Measurements from ENCODE around the gene PTPN5.

PTPN5 gene

DNA sequence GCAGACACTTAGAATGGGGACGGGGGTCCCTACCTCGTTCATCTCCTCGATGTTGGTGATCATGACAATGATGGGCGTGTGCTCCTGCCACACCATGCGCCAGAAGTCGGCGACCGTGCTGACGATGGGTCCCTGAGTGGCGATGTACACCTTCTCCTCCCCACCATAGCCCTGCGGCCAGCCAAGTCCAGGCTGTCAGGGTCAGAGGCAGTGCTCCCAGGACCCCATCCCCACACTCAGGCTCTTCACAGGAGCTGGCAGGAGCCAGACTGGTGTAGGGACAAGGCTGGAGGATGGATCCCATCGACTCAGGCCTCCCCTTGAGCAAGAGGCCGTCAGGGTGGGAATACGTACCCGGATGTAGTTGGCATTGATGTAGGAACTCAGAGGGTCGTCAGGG, 58.4 kb downstream of the PTPN5 start:
- H3K56ac ChIP-seq (ENCODE audit: low read length) = no peak overlapping the region
- H2BK5ac ChIP-seq (ENCODE audit: low read length) = no peak overlapping the region
- no peak overlapping the region for H3K18ac ChIP-seq (ENCODE audit: low read length)
- no peak overlapping the region for H3K23ac ChIP-seq (ENCODE audit: low read length)
- DNase-seq = no peak
- WGBS (ENCODE audit: extremely low coverage, insufficient coverage, low lambda C conversion rate) = no CpG with 5 or more reads among the region's 16 CpGs
- no peaks in the 10 kb centered on the region for H3K79me1 ChIP-seq (ENCODE audit: low read length)
- no peaks in the 10 kb centered on the region for H3K79me2 ChIP-seq (ENCODE audit: control insufficient read depth, insufficient read depth, low read length)
- H4K8ac ChIP-seq (ENCODE audit: low read depth, low read length) = no peak overlapping the region
- no peak overlapping the region for H4K5ac ChIP-seq (ENCODE audit: low read length)
- no peak overlapping the region for H2BK15ac ChIP-seq (replicated peaks; ENCODE audit: low read depth)
- H3K4me3 ChIP-seq (ENCODE audit: low read length) = no peak overlapping the region
- no peak overlapping the region for H2BK120ac ChIP-seq (ENCODE audit: low read depth, low read length)
- no peak overlapping the region for H3K9ac ChIP-seq (ENCODE audit: low read length)
- H3K4me1 ChIP-seq (ENCODE audit: control insufficient read depth, low read depth, low read length) = no peaks in the 10 kb centered on the region
- H3K27ac ChIP-seq (ENCODE audit: low read depth, low read length) = no peak overlapping the region
- no peak overlapping the region for H2AK5ac ChIP-seq (ENCODE audit: low read length)
- no peaks in the 10 kb centered on the region for H3K27me3 ChIP-seq (ENCODE audit: insufficient read depth, low read length, poor library complexity)
- no peak overlapping the region for H3K4me2 ChIP-seq (ENCODE audit: low read length)
- H3K4ac ChIP-seq (ENCODE audit: low read depth, low read length) = no peak overlapping the region
- H3K36me3 ChIP-seq (ENCODE audit: control insufficient read depth, insufficient read depth, low read length) = no peaks in the 10 kb centered on the region

GRCh38 chr11:18731949-18732821, 59.4 kb downstream of the PTPN5 start:
- H4K5ac ChIP-seq (ENCODE audit: low read length) = no peak overlapping the region
- no peaks in the 10 kb centered on the region for H3K27me3 ChIP-seq (ENCODE audit: insufficient read depth, low read length, poor library complexity)
- no peak overlapping the region for H3K23ac ChIP-seq (ENCODE audit: low read length)
- no peak overlapping the region for H3K9ac ChIP-seq (ENCODE audit: low read length)
- H3K56ac ChIP-seq (ENCODE audit: low read length) = no peak overlapping the region
- no CpG with 5 or more reads among the region's 11 CpGs for WGBS (ENCODE audit: extremely low coverage, insufficient coverage, low lambda C conversion rate)
- H2AK5ac ChIP-seq (ENCODE audit: low read length) = no peak overlapping the region
- H3K79me1 ChIP-seq (ENCODE audit: low read length) = no peaks in the 10 kb centered on the region
- no peak overlapping the region for H3K4me3 ChIP-seq (ENCODE audit: low read length)
- no peak overlapping the region for H2BK5ac ChIP-seq (ENCODE audit: low read length)
- H3K4me2 ChIP-seq (ENCODE audit: low read length) = no peak overlapping the region
- H3K4me1 ChIP-seq (ENCODE audit: control insufficient read depth, low read depth, low read length) = no peaks in the 10 kb centered on the region
- H3K36me3 ChIP-seq (ENCODE audit: control insufficient read depth, insufficient read depth, low read length) = no peaks in the 10 kb centered on the region
- H3K79me2 ChIP-seq (ENCODE audit: control insufficient read depth, insufficient read depth, low read length) = no peaks in the 10 kb centered on the region
- peak; percentile 54 for DNase-seq
- no peak overlapping the region for H3K27ac ChIP-seq (ENCODE audit: low read depth, low read length)
- no peak overlapping the region for H4K8ac ChIP-seq (ENCODE audit: low read depth, low read length)
- H3K18ac ChIP-seq (ENCODE audit: low read length) = no peak overlapping the region
- no peak overlapping the region for H2BK120ac ChIP-seq (ENCODE audit: low read depth, low read length)
- H3K4ac ChIP-seq (ENCODE audit: low read depth, low read length) = no peak overlapping the region
- no peak overlapping the region for H2BK15ac ChIP-seq (replicated peaks; ENCODE audit: low read depth)

GRCh38 chr11:18731441-18731840, 60.2 kb downstream of the PTPN5 start:
- Histone ChIP-seq H2BK5ac (ENCODE audit: low read length) (no peak overlapping the region), H3K56ac (ENCODE audit: low read length) (no peak overlapping the region), H4K8ac (ENCODE audit: low read depth, low read length) (no peak overlapping the region), H2BK120ac (ENCODE audit: low read depth, low read length) (no peak overlapping the region), H3K9ac (ENCODE audit: low read length) (no peak overlapping the region), H3K79me1 (ENCODE audit: low read length) (no peaks in the 10 kb centered on the region), H3K79me2 (ENCODE audit: control insufficient read depth, insufficient read depth, low read length) (no peaks in the 10 kb centered on the region), H4K5ac (ENCODE audit: low read length) (no peak overlapping the region), H3K4me3 (ENCODE audit: low read length) (no peak overlapping the region), H3K4ac (ENCODE audit: low read depth, low read length) (no peak overlapping the region), H3K27me3 (ENCODE audit: insufficient read depth, low read length, poor library complexity) (no peaks in the 10 kb centered on the region), H2AK5ac (ENCODE audit: low read length) (no peak overlapping the region), H3K23ac (ENCODE audit: low read length) (no peak overlapping the region), H3K4me2 (ENCODE audit: low read length) (no peak overlapping the region), H2BK15ac (replicated peaks; ENCODE audit: low read depth) (no peak overlapping the region), H3K18ac (ENCODE audit: low read length) (no peak overlapping the region), H3K27ac (ENCODE audit: low read depth, low read length) (no peak overlapping the region), H3K4me1 (ENCODE audit: control insufficient read depth, low read depth, low read length) (no peaks in the 10 kb centered on the region), H3K36me3 (ENCODE audit: control insufficient read depth, insufficient read depth, low read length) (no peaks in the 10 kb centered on the region)
- no CpG with 5 or more reads among the region's 2 CpGs for WGBS (ENCODE audit: extremely low coverage, insufficient coverage, low lambda C conversion rate)
- DNase-seq = no peak

DNA sequence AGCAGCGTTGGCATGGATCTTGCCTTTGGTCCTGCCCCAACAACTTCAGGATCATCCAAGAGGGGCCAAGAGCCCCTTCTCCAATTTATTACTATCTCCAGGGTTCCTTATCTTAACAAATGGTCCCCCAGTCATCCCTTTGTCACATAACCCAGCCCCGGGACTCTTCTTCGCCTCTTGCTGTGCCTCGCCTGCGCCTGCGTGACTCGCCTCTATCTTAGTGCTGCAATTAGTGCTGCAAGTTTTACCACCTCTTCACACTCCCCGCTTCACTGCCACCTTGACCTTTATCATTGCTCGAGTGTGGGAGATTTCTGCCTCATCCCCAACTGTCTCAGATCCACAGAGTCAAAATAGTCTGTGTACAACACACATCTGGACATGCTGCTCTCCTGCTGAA, 61.6 kb downstream of the PTPN5 start:
- no peaks in the 10 kb centered on the region for H3K79me2 ChIP-seq (ENCODE audit: control insufficient read depth, insufficient read depth, low read length)
- no peaks in the 10 kb centered on the region for H3K4me1 ChIP-seq (ENCODE audit: control insufficient read depth, low read depth, low read length)
- no peaks in the 10 kb centered on the region for H3K79me1 ChIP-seq (ENCODE audit: low read length)
- H2BK15ac ChIP-seq (replicated peaks; ENCODE audit: low read depth) = no peak overlapping the region
- WGBS (ENCODE audit: extremely low coverage, insufficient coverage, low lambda C conversion rate) = no CpG with 5 or more reads among the region's 9 CpGs
- no peak overlapping the region for H2BK120ac ChIP-seq (ENCODE audit: low read depth, low read length)
- no peak overlapping the region for H2AK5ac ChIP-seq (ENCODE audit: low read length)
- H4K8ac ChIP-seq (ENCODE audit: low read depth, low read length) = no peak overlapping the region
- no peak overlapping the region for H3K4ac ChIP-seq (ENCODE audit: low read depth, low read length)
- no peaks in the 10 kb centered on the region for H3K36me3 ChIP-seq (ENCODE audit: control insufficient read depth, insufficient read depth, low read length)
- no peak overlapping the region for H3K23ac ChIP-seq (ENCODE audit: low read length)
- H3K18ac ChIP-seq (ENCODE audit: low read length) = no peak overlapping the region
- H3K27me3 ChIP-seq (ENCODE audit: insufficient read depth, low read length, poor library complexity) = no peaks in the 10 kb centered on the region
- no peak overlapping the region for H4K5ac ChIP-seq (ENCODE audit: low read length)
- no peak overlapping the region for H3K9ac ChIP-seq (ENCODE audit: low read length)
- H2BK5ac ChIP-seq (ENCODE audit: low read length) = no peak overlapping the region
- no peak overlapping the region for H3K56ac ChIP-seq (ENCODE audit: low read length)
- H3K4me2 ChIP-seq (ENCODE audit: low read length) = no peak overlapping the region
- H3K27ac ChIP-seq (ENCODE audit: low read depth, low read length) = no peak overlapping the region
- no peak overlapping the region for H3K4me3 ChIP-seq (ENCODE audit: low read length)
- DNase-seq = no peak

DNA sequence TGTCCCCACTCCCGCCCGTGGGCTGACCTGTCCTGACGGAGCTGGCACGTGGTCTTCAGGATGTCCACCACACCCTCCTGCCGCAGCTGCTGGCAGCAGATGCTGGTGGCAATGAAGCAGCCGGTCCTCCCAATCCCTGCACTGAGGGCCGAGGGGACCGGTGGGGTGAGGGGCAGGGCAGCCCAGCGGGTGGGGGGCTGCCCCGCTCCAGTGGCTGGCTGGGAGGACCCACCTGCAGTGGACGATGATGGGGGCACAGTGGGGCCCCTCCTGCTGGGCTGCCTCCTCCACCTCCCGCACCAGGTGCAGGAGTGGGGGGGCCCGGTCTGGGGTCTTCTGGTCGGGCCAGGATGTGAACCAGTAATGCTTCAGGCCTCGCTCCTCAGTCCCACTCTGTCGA, 62.2 kb downstream of the PTPN5 start:
- Histone ChIP-seq H3K9ac (ENCODE audit: low read length) (no peak overlapping the region), H3K4me2 (ENCODE audit: low read length) (no peak overlapping the region), H3K4ac (ENCODE audit: low read depth, low read length) (no peak overlapping the region), H4K8ac (ENCODE audit: low read depth, low read length) (no peak overlapping the region), H2BK5ac (ENCODE audit: low read length) (no peak overlapping the region), H3K4me1 (ENCODE audit: control insufficient read depth, low read depth, low read length) (no peaks in the 10 kb centered on the region), H3K79me1 (ENCODE audit: low read length) (no peaks in the 10 kb centered on the region), H2BK15ac (replicated peaks; ENCODE audit: low read depth) (no peak overlapping the region), H3K27ac (ENCODE audit: low read depth, low read length) (no peak overlapping the region), H3K23ac (ENCODE audit: low read length) (no peak overlapping the region), H3K79me2 (ENCODE audit: control insufficient read depth, insufficient read depth, low read length) (no peaks in the 10 kb centered on the region), H3K56ac (ENCODE audit: low read length) (no peak overlapping the region), H3K4me3 (ENCODE audit: low read length) (no peak overlapping the region), H3K36me3 (ENCODE audit: control insufficient read depth, insufficient read depth, low read length) (no peaks in the 10 kb centered on the region), H3K27me3 (ENCODE audit: insufficient read depth, low read length, poor library complexity) (no peaks in the 10 kb centered on the region), H2BK120ac (ENCODE audit: low read depth, low read length) (no peak overlapping the region), H2AK5ac (ENCODE audit: low read length) (no peak overlapping the region), H4K5ac (ENCODE audit: low read length) (no peak overlapping the region), H3K18ac (ENCODE audit: low read length) (no peak overlapping the region)
- no CpG with 5 or more reads among the region's 16 CpGs for WGBS (ENCODE audit: extremely low coverage, insufficient coverage, low lambda C conversion rate)
- no peak for DNase-seq

- WGBS (ENCODE audit: extremely low coverage, insufficient coverage, low lambda C conversion rate) = no CpG with 5 or more reads among the region's 13 CpGs
- Histone ChIP-seq H3K27me3 (ENCODE audit: insufficient read depth, low read length, poor library complexity) (no peaks in the 10 kb centered on the region), H2BK120ac (ENCODE audit: low read depth, low read length) (no peak overlapping the region), H3K56ac (ENCODE audit: low read length) (no peak overlapping the region), H4K5ac (ENCODE audit: low read length) (no peak overlapping the region), H3K79me2 (ENCODE audit: control insufficient read depth, insufficient read depth, low read length) (no peaks in the 10 kb centered on the region), H3K27ac (ENCODE audit: low read depth, low read length) (no peak overlapping the region), H3K36me3 (ENCODE audit: control insufficient read depth, insufficient read depth, low read length) (no peaks in the 10 kb centered on the region), H2BK15ac (replicated peaks; ENCODE audit: low read depth) (no peak overlapping the region), H3K4me1 (ENCODE audit: control insufficient read depth, low read depth, low read length) (no peaks in the 10 kb centered on the region), H3K18ac (ENCODE audit: low read length) (no peak overlapping the region), H3K4ac (ENCODE audit: low read depth, low read length) (no peak overlapping the region), H2AK5ac (ENCODE audit: low read length) (no peak overlapping the region), H2BK5ac (ENCODE audit: low read length) (no peak overlapping the region), H4K8ac (ENCODE audit: low read depth, low read length) (no peak overlapping the region), H3K79me1 (ENCODE audit: low read length) (no peaks in the 10 kb centered on the region), H3K4me3 (ENCODE audit: low read length) (no peak overlapping the region), H3K4me2 (ENCODE audit: low read length) (no peak overlapping the region), H3K23ac (ENCODE audit: low read length) (no peak overlapping the region), H3K9ac (ENCODE audit: low read length) (no peak overlapping the region)
- DNase-seq = no peak
Measured at GRCh38 chr11:18728658-18729057, 62.9 kb downstream of the PTPN5 start.
